BJ (cell line): ENCODE measurements around the gene ZNF724. TPM values are rescaled to one million over a fixed set of nuclear protein-coding genes. Genes with fewer than 3 reads are reported as not detected.

Experiments
- CTCF ChIA-PET: fragments of 350-600 bp; formaldehyde crosslinking; extraction: SDS; loops from one replicate; lab custom pipeline; 2021; ENCODE audit warnings: antibody characterized with exemption, inconsistent platforms; lab: Yijun Ruan, JAX
- POLR2A ChIA-PET: fragments of 300-600 bp; sonication (Branson Sonifier 250); formaldehyde crosslinking; extraction: SDS; loops from one replicate; lab custom pipeline; 2021; ENCODE audit warnings: antibody characterized with exemption; lab: Charles Lee
- DNase-seq: peaks from one replicate; pipeline ENCODE4 v3.0.0-alpha.2; 2011; ENCODE audit warnings: low read depth
- H3K27me3 ChIP-seq: 2 replicates; pipeline ENCODE4 v1.6.0; 2011; ENCODE audit warnings: low read length; ENCODE audit not compliant: control insufficient read depth, insufficient read depth
- H3K36me3 ChIP-seq: 2 replicates; pipeline ENCODE4 v1.5.1; 2011; ENCODE audit warnings: low read length; ENCODE audit not compliant: control insufficient read depth, insufficient read depth
- H3K4me3 ChIP-seq: 2 replicates; pipeline ENCODE4 v1.5.1; 2011; ENCODE audit warnings: low read depth, mild to moderate bottlenecking, control low read depth, low read length
- CTCF ChIP-seq: IDR thresholded peaks from 2 replicates; pipeline ENCODE4 v1.5.1; 2011; ENCODE audit warnings: low read depth, mild to moderate bottlenecking, control low read depth, inconsistent platforms, low read length, moderate library complexity; ENCODE audit not compliant: insufficient read depth
- polyA plus RNA-seq: library from polyadenylated mRNA; depleted of rRNA; stranded (reverse); fragments of >200 nt; gene quantifications from 2 replicates; pipeline ENCODE4 v1.2.3, GENCODE V29; 2011

Gene ZNF724
- polyA plus RNA-seq, 1 experiment, result 1.0 TPM

DNA sequence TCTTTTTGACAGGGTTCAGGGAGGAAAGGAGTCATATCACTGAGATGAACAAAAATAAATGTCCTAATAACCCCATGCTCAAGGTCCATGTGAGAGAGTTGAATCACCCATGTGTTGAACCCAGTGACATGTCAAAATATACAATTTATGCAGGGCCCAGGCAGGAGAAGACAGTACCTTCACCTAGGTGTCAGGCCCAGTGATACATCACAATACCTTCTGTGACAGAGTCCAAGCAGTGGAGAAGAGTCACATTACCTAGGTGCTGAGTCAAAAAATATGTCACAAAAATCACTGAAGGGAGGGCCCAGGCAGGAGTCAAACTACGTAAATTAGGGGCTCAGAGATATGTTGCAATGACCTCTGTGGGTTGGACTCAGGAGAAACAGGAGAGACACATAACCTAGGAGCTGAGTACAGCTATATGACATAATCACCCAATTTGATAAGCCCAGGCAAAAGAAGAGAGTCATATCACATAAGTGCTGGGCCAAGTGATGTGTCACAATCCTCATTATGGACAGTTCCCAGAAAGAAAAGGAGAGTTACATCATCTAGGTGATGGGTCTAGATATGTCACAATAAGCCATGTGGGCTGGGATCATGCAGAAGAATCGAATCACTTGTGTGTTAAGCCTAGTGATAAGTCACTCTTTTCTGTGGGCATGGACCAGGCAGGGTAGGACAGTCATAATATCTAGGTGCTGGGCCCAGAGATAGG lies 13.8 kb upstream of the ZNF724 start:
- Histone ChIP-seq H3K36me3 (no peaks in the 10 kb centered on the region), H3K4me3 (no peak overlapping the region), H3K27me3 (no peaks in the 10 kb centered on the region)
- CTCF ChIA-PET, result no interaction called here
- DNase-seq, result no peak
- POLR2A ChIA-PET, result no interaction called here
- TF ChIP-seq CTCF, result no peak

- no peak for DNase-seq
- POLR2A ChIA-PET, result no interaction called here
Observed at GRCh38 chr19:23263396-23263795, 13.2 kb upstream of the ZNF724 start.

GRCh38 chr19:23262920-23263319 lies 12.7 kb upstream of the ZNF724 start:
- ChIA-PET POLR2A (no interaction called here), CTCF (no interaction called here)
- H3K27me3 ChIP-seq, result no peaks in the 10 kb centered on the region
- no peaks in the 10 kb centered on the region for H3K36me3 ChIP-seq
- no peak for TF ChIP-seq CTCF
- no peak for DNase-seq
- no peak overlapping the region for H3K4me3 ChIP-seq

More at GRCh38 chr19:23263396-23263795, 13.2 kb upstream of the ZNF724 start:
- no peak for TF ChIP-seq CTCF
- Histone ChIP-seq H3K27me3 (no peaks in the 10 kb centered on the region), H3K4me3 (no peak overlapping the region), H3K36me3 (no peaks in the 10 kb centered on the region)
- CTCF ChIA-PET, result no interaction called here

DNA sequence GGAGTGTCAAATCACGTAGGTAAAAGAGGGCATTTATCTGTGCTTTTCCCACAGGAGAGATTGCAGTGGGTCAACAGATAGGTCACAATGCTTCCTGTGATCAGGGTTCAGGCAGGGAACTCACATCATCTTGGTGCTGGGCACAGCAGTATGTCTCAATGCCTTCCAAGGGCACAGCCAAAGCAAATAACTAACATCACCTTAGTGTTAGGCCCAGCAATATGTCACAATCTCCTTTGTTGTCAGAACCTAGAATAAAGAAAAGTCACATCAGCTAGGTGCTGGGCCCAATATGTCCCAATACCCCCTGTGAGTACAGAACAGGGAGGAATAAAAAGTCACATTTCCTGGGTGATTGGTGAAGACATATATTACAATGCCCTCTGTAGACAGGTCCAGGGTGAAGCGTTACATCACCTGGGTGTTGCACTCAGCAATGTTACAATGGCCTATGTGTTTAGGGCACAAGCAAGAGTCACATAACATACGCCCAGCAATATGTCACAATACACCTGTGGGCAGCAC lies 11.4 kb upstream of the ZNF724 start:
- Histone ChIP-seq H3K27me3 (no peaks in the 10 kb centered on the region), H3K36me3 (no peaks in the 10 kb centered on the region), H3K4me3 (no peak overlapping the region)
- CTCF ChIA-PET, result no interaction called here
- no peak for TF ChIP-seq CTCF
- DNase-seq, result no peak
- POLR2A ChIA-PET, result no interaction called here

DNA sequence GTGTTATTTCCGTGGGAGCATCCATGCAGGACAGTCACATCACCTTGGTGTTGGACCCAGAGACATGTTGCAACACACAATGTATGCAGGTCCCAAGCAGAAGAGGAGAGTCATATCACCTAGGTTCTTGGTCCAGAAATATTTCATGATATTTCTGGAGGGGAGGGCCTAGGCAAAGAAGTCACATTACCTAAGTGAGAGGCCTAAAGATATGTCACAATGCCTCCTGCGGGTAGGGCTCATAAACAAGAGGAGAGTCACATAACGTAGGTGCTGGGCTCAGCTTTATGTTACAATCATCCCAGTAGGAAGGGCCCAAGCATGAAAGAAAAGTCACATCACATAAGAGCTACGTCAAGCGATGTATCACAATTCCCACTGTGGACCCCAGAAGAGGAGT lies 10.8 kb upstream of the ZNF724 start:
- ChIA-PET POLR2A (no interaction called here), CTCF (no interaction called here)
- no peaks in the 10 kb centered on the region for H3K27me3 ChIP-seq
- TF ChIP-seq CTCF, result no peak
- no peak for DNase-seq
- no peaks in the 10 kb centered on the region for H3K36me3 ChIP-seq
- no peak overlapping the region for H3K4me3 ChIP-seq
